ENCODE results near the gene TYMS. TPM values are rescaled to one million over a fixed set of nuclear protein-coding genes. Genes with fewer than 3 reads are reported as not detected.
A peak's percentile ranks its signal among the peaks of the same experiment; 100 is the strongest.

TYMS gene
- total and polyA plus RNA-seq, 9 of the 15 experiments (the other 6 are each of a cell fraction or from before 2014, with no cell fraction given), result 69.1 to 409 (median 175) TPM

GRCh38 chr18:711657-712400 is 54.4 kb downstream of the TYMS start (continued):
- TF ChIP-seq SIN3B (IDR thresholded peaks at IDR 0.05; ENCODE audit: low read depth) (peak; percentile 27; the same call in 1 of the 2 replicates), ZEB2 (IDR thresholded peaks at IDR 0.05) (no peak)

DNA sequence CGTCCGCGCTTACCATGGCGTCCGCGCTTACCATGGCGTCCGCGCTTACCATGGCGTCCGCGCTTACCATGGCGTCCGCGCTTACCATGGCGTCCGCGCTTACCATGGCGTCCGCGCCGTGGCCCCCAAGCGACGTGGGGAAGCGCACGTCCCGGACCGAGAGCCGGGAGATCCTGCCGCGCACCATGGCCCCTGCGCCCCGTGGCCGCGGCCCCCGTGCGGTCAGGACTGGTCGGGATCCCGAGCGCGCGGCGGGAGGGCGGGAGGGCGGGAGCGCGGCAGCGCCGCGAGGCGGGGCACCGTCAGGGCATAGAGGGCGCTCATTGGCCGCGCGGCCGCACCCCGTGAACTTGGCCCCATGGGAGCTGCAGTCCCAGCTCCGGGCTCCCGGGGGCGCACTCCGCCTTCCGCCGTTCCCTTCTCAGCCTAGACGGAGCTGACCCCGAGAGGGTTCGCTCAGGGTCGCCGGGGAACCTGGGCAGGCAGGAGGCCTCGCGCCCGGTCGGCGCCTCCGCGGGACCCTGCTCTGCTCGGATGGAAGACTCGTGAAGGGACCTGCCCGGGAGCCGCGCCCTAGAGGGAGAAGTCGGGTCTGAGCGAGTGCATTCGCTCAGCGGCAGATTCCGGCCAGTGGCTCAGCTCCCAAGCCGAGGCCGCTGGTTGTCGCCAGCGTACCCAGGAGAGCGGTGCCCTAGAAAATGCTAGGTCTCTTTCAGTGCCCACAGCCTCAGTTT is 55.1 kb downstream of the TYMS start, which contains the start of gene ENOSF1:
Gene ENOSF1, minus strand, starts transcription at position 230 of the 734 bp plus-strand sequence. Its CDS starts 43 bp downstream, at position 187.
- in situ Hi-C loops (cut with MboI), result no loop called here
- POLR2A ChIA-PET, result interaction anchor here (0.6 to 1.6 kb wide), 9 partner anchors 10 to 149 kb away, joined by 3 to 7 read pairs (median 3); no protein-coding TSS in a partner anchor
- CTCF ChIA-PET (ENCODE audit: low intra/inter-chr PET ratio), result no interaction called here
- peak; percentile 77 for TF ChIP-seq U2AF1 (optimal IDR thresholded peaks at IDR 0.05; ENCODE audit: low read depth, low read length)
- TF ChIP-seq ARHGAP35 (IDR thresholded peaks at IDR 0.05; ENCODE audit: partially characterized antibody), result no peak
- TF ChIP-seq MEF2A (IDR thresholded peaks at IDR 0.05; ENCODE audit: control insufficient read depth, low read depth, low read length), result no peak
- TF ChIP-seq MBD2 (IDR thresholded peaks at IDR 0.05; ENCODE audit: borderline replicate concordance, low read depth), result peak; percentile 61; the same call in 1 of the 2 replicates
- peak in 1 of 2 experiments; percentile 95; a peak in 2 of 4 replicates for TF ChIP-seq ZNF639 (CRISPR knock-in tag; conservative IDR thresholded peaks at IDR 0.05 in 1 of 2, IDR thresholded peaks at IDR 0.05 in 1 of 2)
- TF ChIP-seq CBX1 (IDR thresholded peaks at IDR 0.05; ENCODE audit: low read depth), result peak; percentile 93; the same call in 1 of the 2 replicates
- TF ChIP-seq NONO (IDR thresholded peaks at IDR 0.05; ENCODE audit: low read depth in 2 of 2, low read length in 1 of 2), result peak in 1 of 2 experiments; percentile 76; a peak in 2 of 4 replicates
- TF ChIP-seq SNIP1 (IDR thresholded peaks at IDR 0.05; ENCODE audit: low read depth), result no peak
- 0 out of 2 replicates have a peak, but pooled peaks have one; percentile 59 for TF ChIP-seq ZNF232 (CRISPR knock-in tag; IDR thresholded peaks at IDR 0.05)
- peak; percentile 8 for TF ChIP-seq NFIC (IDR thresholded peaks at IDR 0.05)
- TF ChIP-seq, protein P1, sequence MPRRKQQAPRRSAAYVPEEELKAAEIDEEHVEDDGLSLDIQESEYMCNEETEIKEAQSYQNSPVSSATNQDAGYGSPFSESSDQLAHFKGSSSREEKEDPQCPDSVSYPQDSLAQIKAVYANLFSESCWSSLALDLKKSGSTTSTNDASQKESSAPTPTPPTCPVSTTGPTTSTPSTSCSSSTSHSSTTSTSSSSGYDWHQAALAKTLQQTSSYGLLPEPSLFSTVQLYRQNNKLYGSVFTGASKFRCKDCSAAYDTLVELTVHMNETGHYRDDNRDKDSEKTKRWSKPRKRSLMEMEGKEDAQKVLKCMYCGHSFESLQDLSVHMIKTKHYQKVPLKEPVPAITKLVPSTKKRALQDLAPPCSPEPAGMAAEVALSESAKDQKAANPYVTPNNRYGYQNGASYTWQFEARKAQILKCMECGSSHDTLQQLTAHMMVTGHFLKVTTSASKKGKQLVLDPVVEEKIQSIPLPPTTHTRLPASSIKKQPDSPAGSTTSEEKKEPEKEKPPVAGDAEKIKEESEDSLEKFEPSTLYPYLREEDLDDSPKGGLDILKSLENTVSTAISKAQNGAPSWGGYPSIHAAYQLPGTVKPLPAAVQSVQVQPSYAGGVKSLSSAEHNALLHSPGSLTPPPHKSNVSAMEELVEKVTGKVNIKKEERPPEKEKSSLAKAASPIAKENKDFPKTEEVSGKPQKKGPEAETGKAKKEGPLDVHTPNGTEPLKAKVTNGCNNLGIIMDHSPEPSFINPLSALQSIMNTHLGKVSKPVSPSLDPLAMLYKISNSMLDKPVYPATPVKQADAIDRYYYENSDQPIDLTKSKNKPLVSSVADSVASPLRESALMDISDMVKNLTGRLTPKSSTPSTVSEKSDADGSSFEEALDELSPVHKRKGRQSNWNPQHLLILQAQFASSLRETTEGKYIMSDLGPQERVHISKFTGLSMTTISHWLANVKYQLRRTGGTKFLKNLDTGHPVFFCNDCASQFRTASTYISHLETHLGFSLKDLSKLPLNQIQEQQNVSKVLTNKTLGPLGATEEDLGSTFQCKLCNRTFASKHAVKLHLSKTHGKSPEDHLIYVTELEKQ (CRISPR knock-in tag; IDR thresholded peaks at IDR 0.05), result no peak

More for the DNA sequence above, 55.1 kb downstream of the TYMS start, which contains the start of gene ENOSF1:
- peaks cover 28% of the 10 kb centered on the region; the same call in 2 of the 3 replicates for H3K36me3 ChIP-seq (ENCODE audit: control insufficient read depth, insufficient read depth, low read length)
- peak within 1 kb of the TSS; percentile 63 for H3K4me3 ChIP-seq
- 53% methylated on average over 35 of the region's 91 CpGs for WGBS (ENCODE audit: insufficient coverage, low coverage, missing lambda C conversion rate)
- FAIRE-seq (no peak), ATAC-seq (peak; percentile 96), DNase-seq (ENCODE audit: extremely low read depth in 1 of 4, low spot score in 3 of 4) (peak; percentile 91 to 95 (median 94))
- no TSS peak for BruUV-seq (replicated peaks)
- peak within 1 kb of the TSS; percentile 97 for H3K9ac ChIP-seq (ENCODE audit: insufficient read depth in 1 of 2, low read depth in 2 of 2, low read length in 2 of 2)
- no peaks in the 10 kb centered on the region for H4K20me1 ChIP-seq (replicated peaks; ENCODE audit: control insufficient read depth, insufficient read depth, low read length)
- no peaks in the 10 kb centered on the region for H3K9me3 ChIP-seq (replicated peaks; ENCODE audit: control insufficient read depth, insufficient read depth, low read depth, low read length)
- H3K27me3 ChIP-seq (ENCODE audit: control insufficient read depth in 2 of 2, insufficient read depth in 2 of 2, low read length in 2 of 2), result no peaks in the 10 kb centered on the region
- peak within 1 kb of the TSS; percentile 88 for H3K27ac ChIP-seq (ENCODE audit: extremely low read depth, low read depth, low read length)
- no peaks in the 10 kb centered on the region for H3K9me1 ChIP-seq (ENCODE audit: control insufficient read depth, insufficient read depth, low read length)
- H2AFZ ChIP-seq (ENCODE audit: low read depth, low read length), result peak within 1 kb of the TSS; percentile 83
- peaks cover 7 to 10% of the 10 kb centered on the region in 2 experiments; a peak in 3 of 5 replicates for H3K4me1 ChIP-seq (replicated peaks in 1 of 2; ENCODE audit: control insufficient read depth in 2 of 2, insufficient read depth in 2 of 2, low read length in 2 of 2)
- intact Hi-C loops (cut with micrococcal nuclease), result loop anchor here (1.0 kb wide), 1 partner anchor 119 kb away; no protein-coding TSS in a partner anchor
- H3K79me2 ChIP-seq (ENCODE audit: control insufficient read depth, insufficient read depth, low read length), result peaks cover 43% of the 10 kb centered on the region
- peak within 1 kb of the TSS; percentile 98 for H3K4me2 ChIP-seq (ENCODE audit: insufficient read depth, low read length)
